Omental fat pad (tissue), 4 donors: ENCODE data around the gene KCNA10. TPM values are rescaled to one million over a fixed set of nuclear protein-coding genes. Genes with fewer than 3 reads are reported as not detected.

Experiments used
- ATAC-seq: fragments of 150-250 bp; one replicate; pipeline ENCODE4 v1.9.1; 2016; ENCODE audit warnings: mild to moderate bottlenecking, moderate library complexity; ENCODE audit not compliant: low FRiP score
- DNase-seq: peaks from one replicate; pipeline ENCODE4 v3.0.0-alpha.2; 2019; ENCODE audit warnings: low spot score
- CTCF ChIP-seq, 3 donors: fragments of 450-650 bp; IDR thresholded peaks; one replicate each; pipeline ENCODE4 v1.5.1; 2016 to 2017; ENCODE audit warnings: antibody characterized with exemption in 3 of 3, mild to moderate bottlenecking in 3 of 3, moderate library complexity in 2 of 3
- total RNA-seq, 4 donors: library from RNA; depleted of rRNA; stranded (reverse); fragments of >200 nt; gene quantifications; one replicate each; pipeline ENCODE4 v1.1.0, GENCODE V29; 2016

The KCNA10 gene
- total RNA-seq, 4 donors from 2014 or later: not detected

- ATAC-seq: no peak
- no peak for TF ChIP-seq CTCF (IDR thresholded peaks at IDR 0.05)
- DNase-seq: no peak
Observed at GRCh38 chr1:110547017-110547416, 28.0 kb upstream of the KCNA10 start.

GRCh38 chr1:110545492-110545891, 26.5 kb upstream of the KCNA10 start:
- DNase-seq: no peak
- TF ChIP-seq CTCF (IDR thresholded peaks at IDR 0.05): no peak
- no peak for ATAC-seq

- DNase-seq: no peak
- no peak for TF ChIP-seq CTCF (IDR thresholded peaks at IDR 0.05)
- no peak for ATAC-seq
Observed at GRCh38 chr1:110544753-110545152, 25.8 kb upstream of the KCNA10 start.

DNA sequence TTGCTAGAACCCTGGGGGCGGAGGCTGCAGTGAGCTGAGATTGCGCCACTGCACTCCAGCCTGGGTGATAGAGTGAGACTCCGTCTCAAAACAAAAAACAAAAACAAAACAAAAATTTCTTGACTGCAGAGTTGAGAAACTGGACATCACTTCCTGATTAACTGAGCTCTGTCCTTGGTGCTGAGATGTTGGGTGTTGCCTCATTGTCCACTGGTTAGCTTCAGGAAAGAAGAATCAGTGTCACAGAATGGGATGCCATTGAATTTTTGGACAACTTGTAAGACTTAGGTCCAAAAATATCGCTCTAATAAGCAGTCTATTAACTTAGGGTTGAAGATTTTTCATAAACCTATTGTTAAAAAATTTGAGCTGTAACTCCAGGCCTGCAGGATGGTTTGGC, 23.8 kb upstream of the KCNA10 start:
- TF ChIP-seq CTCF (IDR thresholded peaks at IDR 0.05): no peak
- ATAC-seq (no peak), DNase-seq (no peak)

DNA sequence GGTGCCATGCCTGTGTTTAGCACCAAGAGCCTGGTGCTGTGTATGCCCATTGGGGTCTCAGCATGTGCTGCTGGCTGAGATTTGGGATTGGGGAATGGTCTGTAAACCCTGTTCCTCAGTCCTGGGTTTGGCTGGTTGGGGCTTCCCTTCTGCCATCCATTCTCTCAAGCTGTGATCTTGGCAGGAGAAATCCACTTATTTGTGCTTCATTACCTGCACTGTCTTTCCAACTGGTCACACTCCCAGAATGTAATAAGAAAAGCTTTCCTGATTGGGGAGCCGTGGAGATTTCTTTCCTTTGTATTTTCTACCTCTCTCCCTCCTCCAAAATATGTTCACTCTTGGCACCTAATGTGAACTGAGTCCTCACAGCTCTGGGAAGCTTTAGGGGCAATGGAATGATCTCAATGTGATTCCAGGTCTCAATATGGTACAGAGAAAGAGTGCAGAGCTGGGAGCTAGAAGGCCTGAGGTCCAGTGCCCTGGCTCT, 23.0 kb upstream of the KCNA10 start:
- ATAC-seq (no peak), DNase-seq (no peak)
- TF ChIP-seq CTCF (IDR thresholded peaks at IDR 0.05): no peak

DNA sequence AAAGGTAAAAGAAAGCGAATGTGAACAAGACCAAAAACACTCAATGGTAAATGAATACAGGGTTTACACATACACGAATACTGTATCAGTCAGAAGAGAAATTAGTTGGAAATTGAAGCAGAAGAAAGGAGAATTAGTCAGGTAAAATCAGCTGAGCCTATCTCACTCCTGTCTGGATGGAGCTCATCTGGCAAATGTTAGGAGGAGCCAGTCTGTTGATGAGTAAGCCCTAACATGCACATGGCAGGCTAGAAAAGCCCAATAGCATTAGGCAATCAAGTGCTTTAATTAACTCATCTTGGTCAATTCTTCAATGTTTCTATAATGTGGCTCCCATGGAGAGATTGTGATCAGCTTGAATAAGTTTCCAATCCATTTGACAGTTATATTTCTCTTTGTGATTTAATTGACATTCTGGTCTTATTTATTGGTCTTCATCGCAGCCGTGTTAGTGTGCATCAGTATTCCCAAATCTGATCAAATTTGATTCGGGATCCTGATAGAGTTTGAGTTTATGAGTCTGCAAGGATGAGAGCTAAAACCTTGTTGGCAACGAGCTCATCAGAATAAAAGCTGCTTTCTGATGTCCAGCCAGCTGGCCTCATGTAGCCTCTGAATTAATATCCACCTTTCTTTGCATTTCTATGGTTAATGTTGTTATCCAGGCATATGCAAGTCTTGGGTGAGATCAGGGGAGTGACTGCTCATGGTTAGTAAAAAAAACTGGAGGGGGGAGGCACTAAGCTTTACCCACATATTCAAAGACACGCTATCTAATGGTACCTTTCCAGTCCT, 22.1 kb upstream of the KCNA10 start:
- no peak for DNase-seq
- no peak for TF ChIP-seq CTCF (IDR thresholded peaks at IDR 0.05)
- no peak for ATAC-seq

GRCh38 chr1:110538921-110539320, 19.9 kb upstream of the KCNA10 start:
- no peak for ATAC-seq

More at GRCh38 chr1:110538921-110539320, 19.9 kb upstream of the KCNA10 start:
- TF ChIP-seq CTCF (IDR thresholded peaks at IDR 0.05): no peak
- no peak for DNase-seq
